HG03439 (cell line): ENCODE results near the gene PSME2.

ENCODE experiments used
- ATAC-seq: cut with Tn5 transposase; IDR thresholded peaks from one replicate; pipeline ENCODE4 v1.9.1; 2021; ENCODE audit warnings: mild to moderate bottlenecking, moderate library complexity; ENCODE audit not compliant: unreplicated experiment

PSME2 gene

DNA sequence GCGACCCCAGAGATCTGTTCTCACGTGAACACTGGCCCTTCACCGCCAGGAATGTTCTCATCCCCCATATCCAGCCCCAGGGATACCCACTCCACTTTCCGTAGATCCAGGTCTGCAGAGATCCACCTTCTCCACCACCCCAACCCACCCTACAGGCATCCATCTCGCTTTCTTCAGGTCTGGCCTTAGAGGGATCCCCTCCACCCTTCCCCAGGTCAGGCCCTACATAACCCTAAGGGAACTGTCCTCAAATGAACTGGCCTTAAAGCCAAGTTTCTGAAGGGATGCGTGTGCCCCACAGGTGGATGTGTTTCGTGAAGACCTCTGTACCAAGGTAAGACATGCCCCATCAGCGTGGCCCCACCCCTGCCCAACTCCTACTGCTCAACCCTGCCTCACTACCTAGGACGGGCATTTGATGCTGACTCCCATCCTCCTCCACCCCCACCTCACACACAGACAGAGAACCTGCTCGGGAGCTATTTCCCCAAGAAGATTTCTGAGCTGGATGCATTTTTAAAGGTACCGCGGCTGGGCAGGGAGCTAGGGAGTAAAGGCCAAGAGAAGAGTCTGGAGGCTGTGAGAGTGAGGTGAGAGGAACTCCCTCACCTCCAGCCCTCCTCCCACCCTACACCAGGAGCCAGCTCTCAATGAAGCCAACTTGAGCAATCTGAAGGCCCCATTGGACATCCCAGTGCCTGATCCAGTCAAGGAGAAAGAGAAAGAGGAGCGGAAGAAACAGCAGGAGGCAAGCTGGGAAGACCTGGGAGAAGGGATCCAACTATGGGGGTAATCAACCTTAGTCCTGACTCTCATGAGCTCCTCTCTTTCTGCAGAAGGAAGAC is 9.5 kb downstream of the PSME2 start:
- no peak for ATAC-seq

- ATAC-seq, result peak; percentile 79
Observed at GRCh38 chr14:24135834-24136683, 10.4 kb downstream of the PSME2 start, which contains the start of gene PSME1. Gene PSME1 (plus strand): TSS chr14:24136194. CDS start chr14:24136263, 69 bp downstream.

GRCh38 chr14:24135584-24135833 is 10.9 kb downstream of the PSME2 start:
- ATAC-seq, result peak; percentile 1

GRCh38 chr14:24133735-24134134 is 12.7 kb downstream of the PSME2 start:
- no peak for ATAC-seq

- ATAC-seq, result no peak
Observed at GRCh38 chr14:24132976-24133375, 13.4 kb downstream of the PSME2 start.

DNA sequence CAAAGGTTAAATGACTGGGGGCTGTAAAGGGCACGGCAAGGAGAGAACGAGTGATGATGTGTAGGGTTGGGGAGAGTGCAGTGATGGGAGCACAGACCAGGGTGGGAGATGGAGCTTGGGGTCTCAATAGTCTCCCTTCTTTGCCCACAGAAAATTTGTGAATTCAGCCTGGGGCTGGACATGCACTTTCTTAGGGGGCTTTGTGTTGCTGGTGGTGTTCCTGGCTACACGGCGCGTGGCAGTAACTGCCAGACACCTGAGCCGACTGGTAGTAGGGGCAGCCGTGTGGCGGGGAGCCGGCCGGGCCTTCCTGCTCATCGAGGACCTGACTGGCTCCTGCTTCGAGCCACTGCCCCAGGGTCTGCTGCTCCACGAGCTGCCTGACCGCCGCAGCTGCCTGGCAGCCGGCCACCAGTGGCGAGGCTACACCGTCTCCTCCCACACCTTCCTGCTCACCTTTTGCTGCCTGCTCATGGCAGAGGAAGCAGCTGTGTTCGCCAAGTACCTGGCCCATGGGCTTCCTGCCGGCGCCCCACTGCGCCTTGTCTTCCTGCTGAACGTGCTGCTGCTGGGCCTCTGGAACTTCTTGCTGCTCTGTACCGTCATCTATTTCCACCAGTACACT is 14.2 kb downstream of the PSME2 start:
- ATAC-seq, result no peak

DNA sequence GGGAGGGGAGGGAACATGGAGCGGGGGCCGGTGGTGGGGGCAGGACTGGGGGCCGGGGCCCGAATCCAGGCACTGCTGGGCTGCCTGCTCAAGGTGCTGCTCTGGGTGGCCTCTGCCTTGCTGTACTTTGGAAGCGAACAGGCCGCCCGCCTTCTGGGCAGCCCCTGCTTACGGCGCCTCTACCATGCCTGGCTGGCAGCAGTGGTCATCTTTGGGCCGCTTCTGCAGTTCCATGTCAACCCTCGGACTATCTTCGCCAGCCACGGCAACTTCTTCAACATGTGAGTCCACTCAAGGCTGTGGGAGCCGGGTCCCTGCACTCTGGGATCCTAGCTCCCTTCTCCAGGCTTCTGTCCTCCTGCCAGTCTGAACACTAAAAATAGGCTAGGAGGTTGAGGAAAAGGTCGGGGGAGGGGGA is 14.9 kb downstream of the PSME2 start:
- ATAC-seq, result no peak

DNA sequence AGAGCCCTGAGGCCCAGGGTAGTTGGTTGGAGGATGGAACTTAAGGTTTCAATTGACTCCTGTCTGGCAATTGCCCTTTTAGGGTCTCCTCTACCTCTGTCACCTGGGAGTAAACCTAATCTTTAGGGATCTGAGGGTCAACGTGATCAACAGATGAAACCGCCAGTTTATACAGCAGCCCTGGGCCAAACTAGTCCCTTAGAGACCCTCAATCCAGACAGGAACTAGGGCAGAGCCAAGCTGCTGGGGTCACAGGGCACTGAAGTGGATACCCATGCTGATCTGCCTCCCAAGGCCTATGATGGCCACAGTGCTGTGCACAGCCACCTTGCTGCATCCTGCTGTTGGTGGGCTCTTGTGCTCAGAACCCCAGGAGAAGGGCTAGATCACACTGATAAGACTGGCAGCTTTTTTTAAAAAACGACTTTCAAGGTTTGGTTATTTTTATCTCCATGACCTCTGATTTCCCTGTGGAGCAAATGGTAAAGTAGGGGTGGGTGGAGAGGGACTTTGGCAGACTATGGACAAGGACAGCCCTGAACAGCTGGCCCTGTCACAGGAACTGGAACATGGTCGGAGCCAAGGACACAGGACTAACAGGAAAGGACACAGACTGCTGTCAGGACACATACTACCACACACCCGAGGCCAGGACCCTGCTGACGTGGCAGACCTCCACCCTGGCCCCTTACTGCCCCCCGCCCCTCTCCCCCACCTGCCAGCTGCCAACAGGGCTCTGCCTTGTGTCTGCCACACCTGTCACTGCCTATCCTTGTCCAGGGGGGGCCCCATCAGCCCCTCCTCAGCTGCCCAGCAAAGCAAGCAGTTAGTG is 15.5 kb downstream of the PSME2 start:
- ATAC-seq, result no peak

- no peak for ATAC-seq
Observed at GRCh38 chr14:24130380-24130716, 16.1 kb downstream of the PSME2 start, which contains the start of gene FITM1. Gene FITM1 (plus strand): TSS chr14:24130659. CDS start chr14:24131564, 905 bp downstream.

DNA sequence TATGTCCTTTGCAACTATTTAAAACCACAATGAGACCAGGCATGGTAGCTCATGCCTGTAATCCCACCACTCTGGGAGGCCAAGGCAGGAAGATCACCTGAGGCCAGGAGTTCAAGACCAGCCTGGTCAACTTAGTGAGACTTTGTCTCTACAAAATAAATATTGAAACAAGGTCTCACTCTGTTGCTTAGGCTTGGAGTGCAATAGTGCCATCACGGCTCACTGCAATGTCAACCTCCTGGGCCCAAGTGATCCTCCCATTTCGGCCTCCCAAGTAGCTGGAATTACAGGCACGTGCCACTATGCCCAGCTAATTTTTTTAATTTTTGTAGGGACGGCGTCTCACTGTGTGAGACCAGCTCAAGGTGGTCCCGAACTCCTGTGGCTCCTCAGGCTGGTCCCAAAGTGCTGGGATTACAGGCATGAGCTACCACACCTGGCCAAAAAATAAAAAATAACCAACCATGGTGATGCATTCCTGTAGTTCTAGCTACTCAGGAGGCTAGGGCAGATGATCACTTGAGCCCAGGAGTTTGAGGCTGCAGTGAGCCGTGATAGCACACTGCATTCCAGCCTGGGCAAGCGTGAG is 16.9 kb downstream of the PSME2 start:
- ATAC-seq, result no peak

GRCh38 chr14:24127673-24128072 is 18.7 kb downstream of the PSME2 start:
- ATAC-seq, result no peak

DNA sequence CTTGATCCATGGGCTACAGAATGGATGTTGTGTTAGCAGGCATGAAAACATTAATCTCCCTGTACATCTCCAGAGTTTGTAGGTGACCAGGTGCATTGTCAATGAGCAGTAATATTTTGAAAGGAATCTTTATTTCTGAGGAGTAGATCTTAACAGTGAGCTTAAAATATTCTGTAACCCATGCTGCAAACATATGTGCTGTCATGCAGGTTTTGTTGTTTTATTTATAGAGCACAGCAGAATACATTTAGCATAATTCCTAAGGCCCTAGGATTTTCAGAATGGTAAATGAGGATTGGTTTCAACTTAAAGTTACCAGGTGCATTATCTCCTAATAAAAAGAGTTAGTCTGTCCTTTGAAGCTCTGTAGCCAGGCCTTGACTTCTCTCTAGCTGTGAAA is 19.5 kb downstream of the PSME2 start:
- ATAC-seq, result no peak

DNA sequence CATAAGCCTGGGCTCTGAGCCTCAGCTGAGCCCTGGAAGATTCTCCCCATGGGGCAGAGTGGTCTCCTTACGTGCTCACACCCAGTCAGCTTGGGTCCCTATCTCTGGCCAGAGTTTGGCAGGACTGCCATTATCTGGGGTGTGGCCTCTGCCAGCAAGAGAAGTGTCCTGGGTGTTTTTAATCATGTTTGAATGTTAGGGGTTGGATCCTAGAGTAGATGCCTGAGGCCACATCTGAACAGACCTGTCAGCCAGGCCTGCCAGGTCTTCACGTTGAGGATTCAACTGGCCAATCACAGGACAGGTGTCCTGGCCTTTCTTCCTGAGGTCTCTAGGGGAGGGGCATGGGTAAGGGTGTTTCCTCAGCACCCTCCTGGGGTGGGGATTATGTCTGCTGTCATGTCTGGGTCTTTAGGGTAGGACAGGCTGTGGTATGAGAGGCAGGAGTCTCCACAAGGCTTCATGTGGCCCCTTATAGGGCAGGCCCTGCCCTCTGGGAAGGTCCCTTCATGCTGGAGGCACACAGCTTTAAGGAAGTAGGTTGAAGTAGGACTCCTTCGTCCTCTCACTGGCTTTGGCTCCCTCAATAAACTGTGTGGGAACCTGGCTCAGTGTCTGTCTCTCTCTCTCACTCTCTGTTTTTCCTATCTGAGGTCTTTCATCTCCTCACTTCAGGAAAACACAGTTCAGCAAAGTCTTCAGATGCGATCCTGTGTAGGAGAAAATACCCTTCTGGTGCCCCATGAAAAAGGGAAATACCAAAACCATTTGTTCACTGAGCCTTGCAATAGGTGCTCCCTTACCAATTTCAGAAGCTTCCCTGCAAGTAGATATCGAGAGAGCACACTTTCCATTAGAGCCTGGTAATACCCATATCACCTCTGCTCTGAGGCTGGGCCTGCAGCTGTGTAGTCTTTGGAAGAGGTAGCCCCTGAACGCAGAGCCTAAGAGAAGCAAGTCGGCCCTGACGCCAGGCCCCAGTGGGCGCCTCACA is 22.7 kb downstream of the PSME2 start:
- ATAC-seq, result no peak

DNA sequence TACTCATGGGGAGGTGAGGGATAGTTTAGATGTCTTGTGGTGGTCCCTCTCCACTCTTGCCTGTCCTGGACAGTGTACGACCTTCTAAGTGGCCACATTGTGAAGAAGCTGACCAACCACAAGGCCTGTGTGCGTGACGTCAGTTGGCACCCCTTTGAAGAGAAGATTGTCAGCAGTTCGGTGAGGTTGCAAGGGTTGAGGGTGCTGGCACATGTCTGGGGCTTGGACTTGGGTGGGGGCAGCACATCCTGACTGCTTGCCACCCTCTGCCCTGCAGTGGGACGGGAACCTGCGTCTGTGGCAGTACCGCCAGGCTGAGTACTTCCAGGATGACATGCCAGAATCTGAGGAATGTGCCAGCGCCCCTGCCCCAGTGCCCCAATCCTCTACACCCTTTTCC is 23.5 kb downstream of the PSME2 start:
- ATAC-seq, result no peak

DNA sequence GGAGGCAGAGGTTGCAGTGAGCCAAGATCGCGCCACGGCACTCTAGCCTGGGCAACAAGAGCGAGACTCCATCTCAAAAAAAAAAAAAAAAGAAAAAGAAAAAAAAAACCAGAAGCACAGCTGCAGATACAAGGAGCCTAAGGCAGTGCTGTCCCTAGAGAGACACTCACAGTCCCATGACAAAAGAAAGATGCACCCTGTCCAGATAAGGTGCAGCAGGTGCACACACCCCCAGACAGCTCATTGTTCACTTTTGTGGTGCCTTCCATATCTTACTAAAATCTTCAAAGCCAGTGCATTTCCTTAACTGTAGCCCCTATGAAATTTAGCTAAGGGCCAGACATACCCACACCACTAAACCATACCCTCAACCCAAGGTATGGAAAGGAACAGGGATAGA is 24.0 kb downstream of the PSME2 start:
- ATAC-seq, result no peak

DNA sequence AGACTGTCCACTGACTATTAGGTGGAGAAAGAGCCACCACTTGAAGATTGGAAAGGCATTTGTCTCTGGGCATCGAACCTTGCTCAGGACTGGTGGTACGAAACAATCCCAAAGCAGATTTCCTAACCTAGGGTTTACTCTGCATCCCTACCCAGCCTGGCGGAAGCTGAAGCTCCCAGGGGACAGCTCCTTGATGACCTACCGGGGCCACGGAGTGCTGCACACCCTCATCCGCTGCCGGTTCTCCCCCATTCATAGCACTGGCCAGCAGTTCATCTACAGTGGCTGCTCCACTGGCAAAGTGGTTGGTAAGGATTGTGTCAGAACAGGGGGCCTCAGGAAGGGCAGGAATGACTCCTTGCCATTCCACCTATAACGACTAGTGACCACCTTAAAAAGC is 25.2 kb downstream of the PSME2 start:
- ATAC-seq, result no peak

DNA sequence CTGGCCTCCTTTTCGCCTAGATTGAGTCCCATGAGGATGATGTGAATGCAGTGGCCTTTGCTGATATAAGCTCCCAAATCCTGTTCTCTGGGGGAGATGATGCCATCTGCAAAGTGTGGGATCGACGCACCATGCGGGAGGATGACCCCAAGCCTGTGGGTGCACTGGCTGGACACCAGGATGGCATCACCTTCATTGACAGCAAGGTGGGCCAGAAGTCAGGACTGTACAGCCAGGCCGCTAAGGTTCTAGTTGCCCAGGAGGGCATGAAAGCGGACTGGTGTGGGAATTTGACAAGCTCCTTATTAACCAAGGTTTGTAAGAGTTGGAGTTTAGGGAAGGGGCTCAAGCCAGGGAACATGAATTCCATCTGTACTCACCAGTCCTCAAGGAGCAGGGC is 26.7 kb downstream of the PSME2 start:
- no peak for ATAC-seq

- no peak for ATAC-seq
Observed at GRCh38 chr14:24117179-24117578, 29.2 kb downstream of the PSME2 start.

DNA sequence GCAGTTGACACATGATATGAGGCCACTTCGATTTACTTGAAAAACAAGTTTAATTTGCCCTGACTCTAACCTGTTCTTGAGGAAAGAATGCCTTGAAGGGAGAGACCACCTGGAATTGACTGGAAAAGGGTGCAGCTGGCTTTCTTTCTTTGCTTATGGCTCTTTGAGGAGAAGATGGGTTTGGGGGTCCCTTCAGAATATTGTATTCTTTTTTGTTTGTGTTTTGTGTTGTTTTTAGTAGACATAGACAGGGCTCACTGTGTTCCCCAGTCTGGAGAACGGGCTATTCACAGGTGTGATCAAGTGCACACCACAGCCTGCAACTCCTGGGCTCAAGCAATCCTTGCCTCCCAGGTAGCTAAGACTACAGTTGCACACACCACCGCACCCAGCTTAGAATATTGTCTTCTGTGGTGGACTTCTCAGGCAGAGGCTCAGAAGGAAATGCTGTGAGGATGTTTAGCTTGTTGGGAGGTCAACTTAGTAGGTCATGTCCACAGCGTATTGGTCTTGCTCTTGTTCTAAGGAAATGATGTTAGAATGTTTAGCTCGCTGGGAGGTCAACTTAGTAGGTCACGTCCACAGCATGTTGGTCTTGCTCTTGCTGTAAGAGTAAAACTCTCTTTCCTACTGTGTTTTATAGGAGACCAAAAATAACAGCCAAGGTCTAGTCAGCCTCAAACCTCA is 30.1 kb downstream of the PSME2 start:
- ATAC-seq, result no peak
